Hepatic stellate cell (primary cell): ENCODE data around the gene GPRC5C.
A peak's percentile ranks its signal among the peaks of the same experiment; 100 is the strongest.

ENCODE experiments used
- DNase-seq: peaks from one replicate; pipeline ENCODE4 v3.0.0; 2011; ENCODE audit warnings: low spot score

The GPRC5C gene

GRCh38 chr17:74452841-74453661 lies 21.2 kb downstream of the GPRC5C start:
- DNase-seq, result no peak

GRCh38 chr17:74453665-74454196 lies 21.8 kb downstream of the GPRC5C start:
- DNase-seq, result no peak

- DNase-seq, result peak; percentile 93
These were observed 22.5 kb downstream of the GPRC5C start for GRCh38 chr17:74454197-74455024.

- no peak for DNase-seq
These were observed 23.2 kb downstream of the GPRC5C start for GRCh38 chr17:74455025-74455545.

- no peak for DNase-seq
These were observed 23.9 kb downstream of the GPRC5C start for GRCh38 chr17:74455821-74456220.

GRCh38 chr17:74457146-74457819 lies 25.4 kb downstream of the GPRC5C start:
- peak; percentile 75 for DNase-seq

GRCh38 chr17:74457820-74458166 lies 25.9 kb downstream of the GPRC5C start:
- no peak for DNase-seq

- no peak for DNase-seq
These were observed 26.9 kb downstream of the GPRC5C start for GRCh38 chr17:74458835-74459234.

- DNase-seq, result no peak
These were observed 27.7 kb downstream of the GPRC5C start for GRCh38 chr17:74459622-74460021.

GRCh38 chr17:74460241-74460640 lies 28.4 kb downstream of the GPRC5C start:
- no peak for DNase-seq

- DNase-seq, result no peak
These were observed 29.1 kb downstream of the GPRC5C start for GRCh38 chr17:74460996-74461395.

GRCh38 chr17:74461611-74462010 lies 29.7 kb downstream of the GPRC5C start:
- DNase-seq, result no peak

- DNase-seq, result no peak
These were observed 33.0 kb downstream of the GPRC5C start for GRCh38 chr17:74464730-74465377.

- no peak for DNase-seq
These were observed 33.7 kb downstream of the GPRC5C start for GRCh38 chr17:74465378-74466110.

GRCh38 chr17:74466111-74466827 lies 34.4 kb downstream of the GPRC5C start, which contains the start of gene CD300A:
CD300A (plus strand) TSS chr17:74466634; CDS start chr17:74466704, 70 bp downstream.
- DNase-seq, result no peak

GRCh38 chr17:74466828-74467184 lies 34.9 kb downstream of the GPRC5C start:
- DNase-seq, result no peak

- no peak for DNase-seq
These were observed 35.5 kb downstream of the GPRC5C start for GRCh38 chr17:74467221-74467951.

- no peak for DNase-seq
These were observed 39.5 kb downstream of the GPRC5C start for GRCh38 chr17:74471341-74471740.

GRCh38 chr17:74472890-74473289 lies 41.0 kb downstream of the GPRC5C start:
- DNase-seq, result no peak

- no peak for DNase-seq
These were observed 41.4 kb downstream of the GPRC5C start for GRCh38 chr17:74473294-74473693.
